Keratinocyte (primary cell): ENCODE data around the gene RPTN.

ENCODE experiments used
- CTCF ChIP-seq, 3 experiments: IDR thresholded peaks in 1 of 3; conservative IDR thresholded peaks in 1 of 3; optimal IDR thresholded peaks in 1 of 3; 2 replicates in 2 of 3; 3 replicates in 1 of 3; pipeline versions ENCODE3 to v1.5.1; 2011; ENCODE audit warnings: low read length in 3 of 3, mild to moderate bottlenecking in 3 of 3, moderate library complexity in 2 of 3, control low read depth in 1 of 3, inconsistent platforms in 1 of 3; ENCODE audit not compliant: insufficient read depth in 2 of 3; ENCODE audit errors: extremely low read depth in 1 of 3
- EZH2 ChIP-seq: IDR thresholded peaks from one replicate; pipeline ENCODE4 v1.6.1; 2012; ENCODE audit warnings: inconsistent platforms, mild to moderate bottlenecking, low read length, moderate library complexity

DNA sequence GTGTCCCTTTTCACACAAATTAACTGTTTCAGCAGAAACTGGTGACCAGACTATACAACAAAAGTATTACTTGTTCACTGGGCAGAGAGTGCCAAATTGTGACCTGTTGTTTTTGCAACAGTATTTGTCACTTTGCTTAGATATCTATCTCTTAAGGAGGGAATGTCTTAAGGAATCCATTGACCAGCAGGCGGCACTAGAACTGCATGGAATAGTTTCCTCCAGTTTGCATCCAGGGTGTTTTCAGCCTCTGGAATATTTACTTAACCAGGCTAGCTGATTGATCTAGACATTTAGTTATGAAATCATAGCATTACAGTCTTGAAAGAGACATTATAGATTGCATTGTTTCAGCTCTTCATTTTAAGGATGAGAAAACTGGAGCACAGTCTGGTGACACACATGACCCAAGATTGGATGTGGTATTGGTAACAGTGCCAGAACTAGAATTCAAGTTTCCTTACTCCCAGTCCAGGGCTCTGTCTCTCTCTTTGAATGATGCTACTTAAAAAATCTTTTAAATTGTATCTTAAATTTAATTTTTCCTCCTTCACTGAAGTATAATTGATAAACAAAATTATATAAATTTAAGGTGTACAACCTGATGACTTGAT, 16.9 kb downstream of the RPTN start:
- peak; percentile 73 to 91 (median 77) for TF ChIP-seq CTCF (optimal IDR thresholded peaks at IDR 0.05 in 1 of 3, IDR thresholded peaks at IDR 0.05 in 1 of 3, conservative IDR thresholded peaks at IDR 0.05 in 1 of 3; ENCODE audit: extremely low read depth in 1 of 3, insufficient read depth in 2 of 3, low read length in 3 of 3)
- TF ChIP-seq EZH2: no peak
